WI38 (cell line): ENCODE results near the gene KLK1.
"Not testable (repeated sequence)": the region's sequence is repeated elsewhere in the genome, so short reads cannot be mapped to it uniquely, and the experiment has no call there.

Experiments
- H3K4me3 ChIP-seq: 2 replicates; pipeline ENCODE4 v1.5.1; 2011; ENCODE audit warnings: low read depth, mild to moderate bottlenecking, control low read depth, low read length
- TF ChIP-seq, protein P1 (sequence below): IDR thresholded peaks from 2 replicates; pipeline ENCODE4 v1.5.1; 2012; ENCODE audit warnings: low read depth, mild to moderate bottlenecking, control low read depth, low read length

KLK1 gene

DNA sequence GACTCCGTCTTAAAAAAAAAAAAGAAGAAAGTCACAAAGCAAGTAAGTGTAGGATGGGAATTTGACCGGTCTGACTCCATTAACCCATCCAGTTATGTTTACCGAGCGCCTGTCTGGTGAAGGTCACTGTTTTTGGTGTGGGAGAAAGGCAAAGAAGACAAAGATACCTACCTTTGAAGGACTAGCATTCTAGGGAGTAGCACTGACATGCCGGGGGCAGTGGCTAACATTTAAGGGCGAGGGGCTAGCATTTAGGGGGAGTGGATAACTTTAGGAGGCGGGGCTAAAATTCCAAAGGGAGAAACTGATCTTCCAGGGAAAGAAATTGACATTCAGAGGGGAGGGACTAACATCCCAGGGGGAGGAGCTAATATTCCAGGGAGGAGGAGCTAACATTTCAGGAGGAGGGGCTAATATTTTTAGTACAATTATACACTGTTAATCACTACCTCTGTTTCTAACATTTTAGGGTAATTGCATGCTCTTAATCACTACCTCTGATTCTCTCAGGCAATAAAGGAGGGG lies 44.6 kb downstream of the KLK1 start:
- TF ChIP-seq, protein P1, sequence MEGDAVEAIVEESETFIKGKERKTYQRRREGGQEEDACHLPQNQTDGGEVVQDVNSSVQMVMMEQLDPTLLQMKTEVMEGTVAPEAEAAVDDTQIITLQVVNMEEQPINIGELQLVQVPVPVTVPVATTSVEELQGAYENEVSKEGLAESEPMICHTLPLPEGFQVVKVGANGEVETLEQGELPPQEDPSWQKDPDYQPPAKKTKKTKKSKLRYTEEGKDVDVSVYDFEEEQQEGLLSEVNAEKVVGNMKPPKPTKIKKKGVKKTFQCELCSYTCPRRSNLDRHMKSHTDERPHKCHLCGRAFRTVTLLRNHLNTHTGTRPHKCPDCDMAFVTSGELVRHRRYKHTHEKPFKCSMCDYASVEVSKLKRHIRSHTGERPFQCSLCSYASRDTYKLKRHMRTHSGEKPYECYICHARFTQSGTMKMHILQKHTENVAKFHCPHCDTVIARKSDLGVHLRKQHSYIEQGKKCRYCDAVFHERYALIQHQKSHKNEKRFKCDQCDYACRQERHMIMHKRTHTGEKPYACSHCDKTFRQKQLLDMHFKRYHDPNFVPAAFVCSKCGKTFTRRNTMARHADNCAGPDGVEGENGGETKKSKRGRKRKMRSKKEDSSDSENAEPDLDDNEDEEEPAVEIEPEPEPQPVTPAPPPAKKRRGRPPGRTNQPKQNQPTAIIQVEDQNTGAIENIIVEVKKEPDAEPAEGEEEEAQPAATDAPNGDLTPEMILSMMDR: no peak
- no peak overlapping the region for H3K4me3 ChIP-seq

DNA sequence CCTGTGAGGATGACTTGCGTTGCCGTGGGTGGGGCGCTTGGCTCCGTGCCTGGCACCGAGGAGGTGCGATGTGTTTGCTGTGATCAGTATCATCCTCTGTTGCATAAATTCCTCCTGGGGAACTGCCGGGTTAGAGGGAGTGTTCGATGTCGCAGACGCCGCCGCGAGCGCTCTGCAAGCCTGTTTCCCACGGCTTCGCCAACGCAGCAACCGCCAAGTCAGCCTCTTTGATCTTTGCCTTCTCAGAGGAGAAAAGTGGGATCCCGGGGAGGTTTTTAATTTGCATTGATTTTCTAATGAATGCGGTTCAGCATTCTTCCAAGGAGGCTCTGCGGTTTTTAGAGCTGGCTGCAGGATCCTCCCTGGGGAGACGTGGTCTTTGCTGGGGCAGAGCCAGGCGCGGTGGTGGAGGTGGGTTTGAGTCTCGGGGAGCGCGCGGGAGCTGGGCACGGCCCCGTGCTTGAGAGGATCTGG lies 45.7 kb downstream of the KLK1 start:
- TF ChIP-seq, protein P1: no peak
- no peak overlapping the region for H3K4me3 ChIP-seq

DNA sequence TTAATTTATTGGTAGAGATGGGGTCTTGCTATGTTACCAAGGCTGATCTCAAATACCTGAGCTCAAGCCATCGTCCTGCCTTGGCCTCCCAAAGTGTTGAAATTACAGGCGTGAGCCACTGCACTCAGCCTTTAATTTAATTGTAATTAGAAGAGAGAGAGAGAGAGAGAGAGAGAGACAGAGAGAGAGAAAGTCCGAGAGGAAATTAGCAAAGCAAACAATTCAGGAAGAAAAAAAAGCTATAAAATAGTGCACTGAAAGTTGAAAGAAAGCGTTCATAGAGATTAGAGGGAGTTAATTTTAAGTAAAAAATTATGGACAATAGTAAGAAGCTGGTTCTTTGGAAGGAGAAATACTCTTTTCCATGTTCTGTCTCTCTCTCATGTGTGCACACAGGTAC lies 46.3 kb downstream of the KLK1 start:
- no peak overlapping the region for H3K4me3 ChIP-seq
- TF ChIP-seq, protein P1: no peak

DNA sequence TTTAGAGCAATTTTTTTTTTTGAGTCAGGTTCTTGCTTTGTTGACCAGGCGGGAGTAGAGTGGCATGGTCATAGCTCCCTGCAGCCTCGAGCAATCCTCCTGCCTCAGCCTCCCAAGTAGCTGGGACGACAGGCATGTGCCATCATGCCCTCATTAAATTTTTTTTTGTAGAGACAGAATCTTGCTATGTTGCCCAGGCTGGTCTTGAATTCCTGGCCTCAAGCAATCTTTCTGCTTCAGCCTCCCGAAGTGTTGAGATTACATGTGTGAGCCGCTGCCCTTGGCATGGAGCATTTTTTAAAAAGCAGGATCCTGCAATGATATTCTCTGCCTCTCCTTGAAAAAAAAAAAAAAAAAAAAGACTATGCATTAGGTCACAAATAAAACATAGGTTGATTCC lies 47.5 kb downstream of the KLK1 start:
- TF ChIP-seq, protein P1: no peak
- no peak overlapping the region for H3K4me3 ChIP-seq

DNA sequence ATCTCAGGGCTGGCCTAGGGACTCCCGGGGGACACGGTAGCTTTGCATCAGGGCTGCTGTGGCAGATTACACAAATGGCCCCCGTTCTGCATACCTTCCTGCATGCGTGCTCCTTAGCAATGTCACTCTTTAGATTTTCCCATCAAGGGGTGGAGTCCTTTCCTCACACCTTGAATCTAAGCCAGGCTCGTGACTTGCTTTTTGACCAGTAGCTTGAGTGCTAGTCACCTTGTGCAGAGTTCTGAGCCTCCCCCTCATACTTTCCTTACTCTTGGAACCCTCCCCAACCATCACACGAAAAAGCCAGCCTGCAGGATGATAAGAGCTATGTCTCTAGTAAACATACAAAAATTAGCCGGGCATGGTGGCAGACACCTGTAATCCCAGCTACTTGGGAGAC lies 50.1 kb downstream of the KLK1 start:
- H3K4me3 ChIP-seq: not testable (repeated sequence)

DNA sequence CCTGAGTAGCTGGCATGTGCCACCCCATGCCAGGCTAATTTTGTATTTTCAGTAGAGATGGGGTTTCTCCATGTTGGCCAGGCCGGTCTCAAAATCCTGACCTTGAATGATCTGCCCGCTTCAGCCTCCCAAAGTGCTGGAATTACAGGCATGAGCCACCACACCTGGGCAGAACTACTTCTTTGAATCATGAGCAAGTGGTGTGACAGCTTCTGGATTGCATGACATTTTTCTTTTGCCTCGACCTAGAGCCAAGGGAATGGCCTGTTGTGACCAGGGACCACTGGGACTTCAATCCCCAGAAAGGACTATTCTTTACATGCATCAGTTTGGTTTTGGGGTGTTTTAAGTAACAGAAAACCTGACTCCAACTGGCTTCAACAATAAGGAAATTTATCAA lies 50.7 kb downstream of the KLK1 start:
- H3K4me3 ChIP-seq: not testable (repeated sequence)

DNA sequence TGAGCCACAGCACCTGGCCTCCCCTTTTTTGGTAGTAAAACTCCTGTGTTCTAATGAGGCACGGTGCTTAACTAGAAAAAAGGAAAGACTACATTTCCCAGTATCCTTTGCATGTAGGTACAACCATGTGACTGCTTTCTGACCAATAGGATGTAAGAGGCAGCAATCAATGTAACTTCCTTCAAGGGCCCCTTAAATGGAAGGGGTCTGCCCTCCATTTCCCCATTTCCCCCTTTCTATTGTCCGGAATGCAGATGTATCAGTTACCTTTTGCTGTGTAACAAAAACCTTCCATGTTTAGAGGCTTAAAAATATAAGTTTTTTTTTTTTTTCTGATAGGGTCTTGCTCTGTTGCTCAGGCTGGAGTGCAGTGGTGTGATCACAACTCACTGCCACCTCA lies 51.1 kb downstream of the KLK1 start:
- no peak overlapping the region for H3K4me3 ChIP-seq
- TF ChIP-seq, protein P1: no peak

DNA sequence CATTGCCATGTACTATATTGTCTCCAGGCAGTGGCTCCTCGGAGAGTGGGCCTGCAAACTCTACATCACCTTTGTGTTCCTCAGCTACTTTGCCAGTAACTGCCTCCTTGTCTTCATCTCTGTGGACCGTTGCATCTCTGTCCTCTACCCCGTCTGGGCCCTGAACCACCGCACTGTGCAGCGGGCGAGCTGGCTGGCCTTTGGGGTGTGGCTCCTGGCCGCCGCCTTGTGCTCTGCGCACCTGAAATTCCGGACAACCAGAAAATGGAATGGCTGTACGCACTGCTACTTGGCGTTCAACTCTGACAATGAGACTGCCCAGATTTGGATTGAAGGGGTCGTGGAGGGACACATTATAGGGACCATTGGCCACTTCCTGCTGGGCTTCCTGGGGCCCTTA lies 52.7 kb downstream of the KLK1 start:
- no peak overlapping the region for H3K4me3 ChIP-seq
- TF ChIP-seq, protein P1: no peak

DNA sequence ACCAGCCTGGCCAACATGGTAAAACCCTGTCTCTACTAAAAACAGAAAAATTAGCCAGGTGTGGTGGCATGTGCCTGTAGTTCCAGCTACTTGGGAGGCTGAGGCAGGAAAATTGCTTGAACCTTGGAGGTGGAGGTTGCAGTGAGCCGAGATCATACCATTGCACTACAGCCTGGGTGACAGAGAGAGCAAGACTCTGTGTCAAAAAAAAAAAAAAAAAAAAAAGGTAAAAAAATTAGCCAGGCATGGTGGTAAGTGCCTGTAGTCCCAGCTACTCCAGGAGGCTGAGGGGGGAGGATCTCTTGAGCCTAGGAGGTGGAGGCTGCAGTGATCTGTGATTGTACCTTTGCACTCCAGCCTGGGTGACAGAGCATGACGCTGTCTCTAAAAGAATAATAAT lies 53.4 kb downstream of the KLK1 start, which contains the start of gene GPR32:
Gene GPR32, plus strand, starts transcription at position 301 of the 400 bp plus-strand sequence. CDS start 137 bp downstream, outside the sequence.
- H3K4me3 ChIP-seq: not testable (repeated sequence)
